A549 (cell line): ENCODE data around the gene CENPM.

Experiments used
- EHMT2 ChIP-seq: fragments of 200-600 bp; sonication (generic); IDR thresholded peaks from 2 replicates; pipeline ENCODE4 v1.6.1; 2016; ENCODE audit warnings: antibody characterized with exemption, low read depth, mild to moderate bottlenecking, moderate library complexity
- ELK1 ChIP-seq: fragments of 150-350 bp; IDR thresholded peaks from 2 replicates; pipeline ENCODE4 v1.6.1; 2014; ENCODE audit warnings: low read depth, mild to moderate bottlenecking, low read length
- FOSL2 ChIP-seq, 2 experiments: fragments of 450-650 bp in 1 of 2; fragments of >200 bp in 1 of 2; sonication (Bioruptor Twin) in 1 of 2; formaldehyde crosslinking; IDR thresholded peaks; 2 replicates each; pipeline versions ENCODE4 v1.5.0 to v1.6.1; 2016 to 2020; ENCODE audit warnings: mild to moderate bottlenecking in 1 of 2, moderate library complexity in 1 of 2
- HDAC2 ChIP-seq: fragments of 200-600 bp; sonication (generic); IDR thresholded peaks from 2 replicates; pipeline ENCODE4 v1.6.1; 2016
- HOXA7 ChIP-seq: fragments of 250-450 bp; sonication (Bioruptor Pico); IDR thresholded peaks from 2 replicates; pipeline ENCODE4 v1.5.0; 2020; ENCODE audit warnings: mild to moderate bottlenecking, moderate library complexity
- HOXB13 ChIP-seq: fragments of 250-450 bp; sonication (Bioruptor Pico); IDR thresholded peaks from 2 replicates; pipeline ENCODE4 v1.5.0; 2020; ENCODE audit warnings: low read depth, mild to moderate bottlenecking, moderate library complexity
- KDM5A ChIP-seq: fragments of 200-600 bp; sonication (generic); IDR thresholded peaks from 2 replicates; pipeline ENCODE4 v1.6.1; 2016; ENCODE audit warnings: antibody characterized with exemption, mild to moderate bottlenecking
- NFE2L2 ChIP-seq: fragments of 150-350 bp; conservative IDR thresholded peaks from 2 replicates; pipeline ENCODE4 v1.6.1; 2014; ENCODE audit warnings: low read length
- POLR2A ChIP-seq: IDR thresholded peaks from 2 replicates; pipeline ENCODE4 v1.6.1; 2012; ENCODE audit warnings: mild to moderate bottlenecking, low read length
- POLR2AphosphoS2 ChIP-seq: conservative IDR thresholded peaks from 2 replicates; pipeline ENCODE4 v1.6.1; 2012; ENCODE audit warnings: low read length, improper control_type of control experiment, inconsistent platforms
- REST ChIP-seq: fragments of 200-600 bp; sonication (generic); IDR thresholded peaks from 2 replicates; pipeline ENCODE4 v1.6.1; 2016; ENCODE audit warnings: antibody characterized with exemption, mild to moderate bottlenecking, moderate library complexity
- ZFP36 ChIP-seq: fragments of 450-650 bp; IDR thresholded peaks from 2 replicates; pipeline ENCODE4 v1.6.1; 2014; ENCODE audit warnings: borderline replicate concordance; ENCODE audit not compliant: partially characterized antibody
- TF ChIP-seq, protein P1 (sequence below): fragments of >200 bp; sonication (Bioruptor Twin); formaldehyde crosslinking; IDR thresholded peaks from 3 replicates; pipeline ENCODE4 v1.5.1; 2016
- TF ChIP-seq, protein P2 (sequence below): IDR thresholded peaks from 2 replicates; pipeline ENCODE4 v1.6.1; 2012

DNA sequence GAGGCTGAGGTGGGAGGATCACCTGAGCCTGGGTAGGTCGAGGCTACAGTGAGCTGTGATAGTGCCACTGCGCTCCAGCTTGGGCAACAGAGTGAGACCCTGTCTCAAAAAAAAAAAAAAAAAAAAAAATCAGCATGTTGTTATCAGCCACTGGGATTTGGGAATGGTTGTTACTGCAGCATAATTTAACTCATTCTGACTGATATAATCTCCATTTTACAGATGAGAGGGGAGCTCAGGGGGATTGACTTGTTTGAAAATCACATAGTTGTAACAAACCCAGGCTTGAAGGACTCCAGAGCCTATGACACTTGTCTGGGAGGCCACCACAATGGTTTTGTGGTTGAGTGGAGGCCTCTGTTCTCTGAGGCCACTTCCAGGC is 19.3 kb upstream of the CENPM start:
- TF ChIP-seq ELK1 (no peak), ZFP36 (no peak), HOXA7 (no peak), FOSL2 (IDR thresholded peaks at IDR 0.05) (no peak), FOSL2 (CRISPR knock-in tag; IDR thresholded peaks at IDR 0.05) (no peak), POLR2A (no peak), KDM5A (no peak), NFE2L2 (no peak), HDAC2 (no peak), REST (no peak), EHMT2 (no peak), POLR2AphosphoS2 (no peak), HOXB13 (CRISPR knock-in tag) (no peak)
- TF ChIP-seq, protein P1, sequence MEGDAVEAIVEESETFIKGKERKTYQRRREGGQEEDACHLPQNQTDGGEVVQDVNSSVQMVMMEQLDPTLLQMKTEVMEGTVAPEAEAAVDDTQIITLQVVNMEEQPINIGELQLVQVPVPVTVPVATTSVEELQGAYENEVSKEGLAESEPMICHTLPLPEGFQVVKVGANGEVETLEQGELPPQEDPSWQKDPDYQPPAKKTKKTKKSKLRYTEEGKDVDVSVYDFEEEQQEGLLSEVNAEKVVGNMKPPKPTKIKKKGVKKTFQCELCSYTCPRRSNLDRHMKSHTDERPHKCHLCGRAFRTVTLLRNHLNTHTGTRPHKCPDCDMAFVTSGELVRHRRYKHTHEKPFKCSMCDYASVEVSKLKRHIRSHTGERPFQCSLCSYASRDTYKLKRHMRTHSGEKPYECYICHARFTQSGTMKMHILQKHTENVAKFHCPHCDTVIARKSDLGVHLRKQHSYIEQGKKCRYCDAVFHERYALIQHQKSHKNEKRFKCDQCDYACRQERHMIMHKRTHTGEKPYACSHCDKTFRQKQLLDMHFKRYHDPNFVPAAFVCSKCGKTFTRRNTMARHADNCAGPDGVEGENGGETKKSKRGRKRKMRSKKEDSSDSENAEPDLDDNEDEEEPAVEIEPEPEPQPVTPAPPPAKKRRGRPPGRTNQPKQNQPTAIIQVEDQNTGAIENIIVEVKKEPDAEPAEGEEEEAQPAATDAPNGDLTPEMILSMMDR = no peak
- TF ChIP-seq, protein P2, sequence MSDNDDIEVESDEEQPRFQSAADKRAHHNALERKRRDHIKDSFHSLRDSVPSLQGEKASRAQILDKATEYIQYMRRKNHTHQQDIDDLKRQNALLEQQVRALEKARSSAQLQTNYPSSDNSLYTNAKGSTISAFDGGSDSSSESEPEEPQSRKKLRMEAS = no peak
